ENCODE data around the gene RIMS1. TPM values are rescaled to one million over a fixed set of nuclear protein-coding genes. Genes with fewer than 3 reads are reported as not detected.

The RIMS1 gene
- total RNA-seq, 1 experiment from 2014 or later = 1.1 TPM

GRCh38 chr6:72084992-72085569 is 198.7 kb downstream of the RIMS1 start:
- no peaks in the 10 kb centered on the region for H3K36me3 Mint-ChIP-seq
- no peaks in the 10 kb centered on the region for H3K27me3 Mint-ChIP-seq (ENCODE audit: low read depth)
- no peak for ATAC-seq
- TF ChIP-seq ZNF671 (CRISPR knock-in tag; IDR thresholded peaks at IDR 0.05) = no peak
- no peak for TF ChIP-seq CBFB (CRISPR knock-in tag; IDR thresholded peaks at IDR 0.05; ENCODE audit: low read depth)
- TF ChIP-seq, protein P1, sequence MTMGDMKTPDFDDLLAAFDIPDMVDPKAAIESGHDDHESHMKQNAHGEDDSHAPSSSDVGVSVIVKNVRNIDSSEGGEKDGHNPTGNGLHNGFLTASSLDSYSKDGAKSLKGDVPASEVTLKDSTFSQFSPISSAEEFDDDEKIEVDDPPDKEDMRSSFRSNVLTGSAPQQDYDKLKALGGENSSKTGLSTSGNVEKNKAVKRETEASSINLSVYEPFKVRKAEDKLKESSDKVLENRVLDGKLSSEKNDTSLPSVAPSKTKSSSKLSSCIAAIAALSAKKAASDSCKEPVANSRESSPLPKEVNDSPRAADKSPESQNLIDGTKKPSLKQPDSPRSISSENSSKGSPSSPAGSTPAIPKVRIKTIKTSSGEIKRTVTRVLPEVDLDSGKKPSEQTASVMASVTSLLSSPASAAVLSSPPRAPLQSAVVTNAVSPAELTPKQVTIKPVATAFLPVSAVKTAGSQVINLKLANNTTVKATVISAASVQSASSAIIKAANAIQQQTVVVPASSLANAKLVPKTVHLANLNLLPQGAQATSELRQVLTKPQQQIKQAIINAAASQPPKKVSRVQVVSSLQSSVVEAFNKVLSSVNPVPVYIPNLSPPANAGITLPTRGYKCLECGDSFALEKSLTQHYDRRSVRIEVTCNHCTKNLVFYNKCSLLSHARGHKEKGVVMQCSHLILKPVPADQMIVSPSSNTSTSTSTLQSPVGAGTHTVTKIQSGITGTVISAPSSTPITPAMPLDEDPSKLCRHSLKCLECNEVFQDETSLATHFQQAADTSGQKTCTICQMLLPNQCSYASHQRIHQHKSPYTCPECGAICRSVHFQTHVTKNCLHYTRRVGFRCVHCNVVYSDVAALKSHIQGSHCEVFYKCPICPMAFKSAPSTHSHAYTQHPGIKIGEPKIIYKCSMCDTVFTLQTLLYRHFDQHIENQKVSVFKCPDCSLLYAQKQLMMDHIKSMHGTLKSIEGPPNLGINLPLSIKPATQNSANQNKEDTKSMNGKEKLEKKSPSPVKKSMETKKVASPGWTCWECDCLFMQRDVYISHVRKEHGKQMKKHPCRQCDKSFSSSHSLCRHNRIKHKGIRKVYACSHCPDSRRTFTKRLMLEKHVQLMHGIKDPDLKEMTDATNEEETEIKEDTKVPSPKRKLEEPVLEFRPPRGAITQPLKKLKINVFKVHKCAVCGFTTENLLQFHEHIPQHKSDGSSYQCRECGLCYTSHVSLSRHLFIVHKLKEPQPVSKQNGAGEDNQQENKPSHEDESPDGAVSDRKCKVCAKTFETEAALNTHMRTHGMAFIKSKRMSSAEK (CRISPR knock-in tag; IDR thresholded peaks at IDR 0.05; ENCODE audit: borderline replicate concordance) = no peak
- TF ChIP-seq CTCF (IDR thresholded peaks at IDR 0.05) = peak; percentile 22; the same call in 1 of the 2 replicates
- H3K4me1 Mint-ChIP-seq = peaks cover 29% of the 10 kb centered on the region
- ChIA-PET POLR2A (no interaction called here), CTCF (interaction anchor here (1.6 kb wide), 1 partner anchor 550 kb away, joined by 3 read pairs; no protein-coding TSS in a partner anchor)
- H3K9me3 Mint-ChIP-seq = no peaks in the 10 kb centered on the region
- DNase-seq (ENCODE audit: low spot score) = no peak
- H3K27ac Mint-ChIP-seq = no peak overlapping the region
- no peak overlapping the region for H3K4me3 Mint-ChIP-seq

GRCh38 chr6:72094506-72094905 is 208.2 kb downstream of the RIMS1 start:
- ChIA-PET POLR2A (no interaction called here), CTCF (no interaction called here)
- TF ChIP-seq RORB (CRISPR knock-in tag; IDR thresholded peaks at IDR 0.05) (no peak), SMAD4 (CRISPR knock-in tag; IDR thresholded peaks at IDR 0.05) (no peak), ZNF396 (CRISPR knock-in tag; IDR thresholded peaks at IDR 0.05; ENCODE audit: borderline replicate concordance) (no peak), ZBTB21 (CRISPR knock-in tag; IDR thresholded peaks at IDR 0.05; ENCODE audit: borderline replicate concordance) (no peak), ZNF232 (CRISPR knock-in tag; IDR thresholded peaks at IDR 0.05) (no peak), ATF6 (CRISPR knock-in tag; IDR thresholded peaks at IDR 0.05) (no peak), OVOL2 (CRISPR knock-in tag; IDR thresholded peaks at IDR 0.05; ENCODE audit: borderline replicate concordance) (no peak), TEAD4 (CRISPR knock-in tag; IDR thresholded peaks at IDR 0.05) (no peak), MYBL2 (CRISPR knock-in tag; IDR thresholded peaks at IDR 0.05) (no peak), MXD4 (CRISPR knock-in tag; IDR thresholded peaks at IDR 0.05; ENCODE audit: borderline replicate concordance) (no peak), EMX1 (CRISPR knock-in tag; IDR thresholded peaks at IDR 0.05) (no peak), GABPB1 (CRISPR knock-in tag; IDR thresholded peaks at IDR 0.05) (no peak), ZNF219 (CRISPR knock-in tag; IDR thresholded peaks at IDR 0.05; ENCODE audit: borderline replicate concordance) (no peak), TCF7 (CRISPR knock-in tag; IDR thresholded peaks at IDR 0.05; ENCODE audit: low read depth) (no peak)
- TF ChIP-seq, protein P1 (CRISPR knock-in tag; IDR thresholded peaks at IDR 0.05; ENCODE audit: borderline replicate concordance) = no peak
- TF ChIP-seq, protein P2, sequence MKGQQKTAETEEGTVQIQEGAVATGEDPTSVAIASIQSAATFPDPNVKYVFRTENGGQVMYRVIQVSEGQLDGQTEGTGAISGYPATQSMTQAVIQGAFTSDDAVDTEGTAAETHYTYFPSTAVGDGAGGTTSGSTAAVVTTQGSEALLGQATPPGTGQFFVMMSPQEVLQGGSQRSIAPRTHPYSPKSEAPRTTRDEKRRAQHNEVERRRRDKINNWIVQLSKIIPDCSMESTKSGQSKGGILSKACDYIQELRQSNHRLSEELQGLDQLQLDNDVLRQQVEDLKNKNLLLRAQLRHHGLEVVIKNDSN (CRISPR knock-in tag; IDR thresholded peaks at IDR 0.05) = no peak
- TF ChIP-seq, protein P3, sequence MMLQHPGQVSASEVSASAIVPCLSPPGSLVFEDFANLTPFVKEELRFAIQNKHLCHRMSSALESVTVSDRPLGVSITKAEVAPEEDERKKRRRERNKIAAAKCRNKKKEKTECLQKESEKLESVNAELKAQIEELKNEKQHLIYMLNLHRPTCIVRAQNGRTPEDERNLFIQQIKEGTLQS (CRISPR knock-in tag; conservative IDR thresholded peaks at IDR 0.05) = no peak
- Mint-ChIP-seq H3K27ac (no peak overlapping the region), H3K4me3 (no peak overlapping the region), H3K27me3 (ENCODE audit: low read depth) (no peaks in the 10 kb centered on the region), H3K4me1 (no peaks in the 10 kb centered on the region), H3K9me3 (no peaks in the 10 kb centered on the region), H3K36me3 (no peaks in the 10 kb centered on the region)
- DNase-seq (ENCODE audit: low spot score) = no peak
- ATAC-seq = no peak

Data from WTC11 (cell line).